ENCODE measurements around the gene PREX1. TPM values are rescaled to one million over a fixed set of nuclear protein-coding genes. Genes with fewer than 3 reads are reported as not detected.

PREX1 gene
- polyA plus RNA-seq, 1 of the 3 experiments (the other 2 are of a cell fraction), result 5.3 TPM

DNA sequence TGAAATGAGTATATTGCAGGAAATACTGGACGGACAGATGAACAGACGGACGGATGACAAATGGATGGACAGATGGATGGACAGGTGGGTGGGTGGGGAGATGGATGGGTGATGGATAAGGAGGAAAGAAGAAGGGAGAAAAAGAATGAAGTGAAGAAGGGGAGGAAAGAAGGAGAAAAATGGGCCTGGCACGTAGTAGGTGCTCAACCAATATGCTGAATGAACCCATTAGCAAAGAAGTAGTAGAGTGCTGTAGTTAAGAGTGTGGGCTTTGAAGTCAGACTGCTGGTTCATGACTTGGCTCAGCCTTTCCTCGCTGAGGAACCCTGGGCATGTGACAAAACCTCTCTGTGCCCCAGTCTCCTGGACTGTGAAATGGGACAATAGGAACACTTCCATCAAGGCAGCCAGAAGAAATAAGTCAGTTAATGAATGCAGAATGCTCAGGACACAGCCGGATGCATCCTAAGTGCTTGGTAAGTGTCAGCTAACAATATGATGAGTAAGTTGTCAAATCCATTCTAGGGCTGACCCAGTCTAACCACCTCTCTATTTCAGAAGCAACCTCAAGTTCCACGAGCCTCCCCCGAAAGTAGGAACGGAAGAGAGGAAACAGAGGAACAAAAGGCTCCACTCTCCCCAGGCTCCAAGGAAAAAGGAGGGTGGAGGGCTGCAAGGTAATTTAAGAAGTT lies 37.9 kb downstream of the PREX1 start:
- Histone ChIP-seq H3K36me3 (replicated peaks in 1 of 2; ENCODE audit: control insufficient read depth in 1 of 2, insufficient read depth in 2 of 2, low read length in 1 of 2) (no peaks in the 10 kb centered on the region), H3K4me3 (ENCODE audit: low read depth in 2 of 2, low read length in 1 of 2) (no peak overlapping the region), H3K9ac (no peak overlapping the region), H3F3A (replicated peaks; ENCODE audit: insufficient read depth) (peaks cover 3% of the 10 kb centered on the region), H3K4me2 (no peak overlapping the region), H3K9me2 (no peaks in the 10 kb centered on the region), H2AFZ (ENCODE audit: low read depth) (no peak overlapping the region), H3K9me3 (no peaks in the 10 kb centered on the region), H3K27ac (ENCODE audit: low read depth in 2 of 2, low read length in 1 of 2) (no peak overlapping the region), H4K20me1 (ENCODE audit: insufficient read depth) (no peaks in the 10 kb centered on the region), H3K4me1 (ENCODE audit: control insufficient read depth in 1 of 2, insufficient read depth in 2 of 2, low read depth in 1 of 2, low read length in 1 of 2) (peaks cover 3 to 15% of the 10 kb centered on the region in 2 experiments; a peak in 2 of 4 replicates), H3K27me3 (ENCODE audit: insufficient read depth) (no peaks in the 10 kb centered on the region), H3K79me2 (ENCODE audit: insufficient read depth) (no peaks in the 10 kb centered on the region)
- DNase-seq, result no peak
- 83% methylated on average over 9 of the region's 9 CpGs for WGBS (ENCODE audit: low lambda C conversion rate)
- ChIA-PET POLR2A (no interaction called here), CTCF (interaction anchor here (0.8 to 3.8 kb wide), 4 partner anchors 8 to 132 kb away, joined by 3 to 15 read pairs (median 4); no protein-coding TSS in a partner anchor)
- TF ChIP-seq CHD2 (IDR thresholded peaks at IDR 0.05; ENCODE audit: low read length, partially characterized antibody) (no peak), POLR2AphosphoS5 (IDR thresholded peaks at IDR 0.05; ENCODE audit: low read depth, low read length) (no peak), MXI1 (IDR thresholded peaks at IDR 0.05; ENCODE audit: low read depth, low read length) (no peak), TCF12 (IDR thresholded peaks at IDR 0.05) (no peak), FOXM1 (IDR thresholded peaks at IDR 0.05; ENCODE audit: low read depth) (no peak), NRF1 (IDR thresholded peaks at IDR 0.05; ENCODE audit: low read depth, low read length) (no peak)

DNA sequence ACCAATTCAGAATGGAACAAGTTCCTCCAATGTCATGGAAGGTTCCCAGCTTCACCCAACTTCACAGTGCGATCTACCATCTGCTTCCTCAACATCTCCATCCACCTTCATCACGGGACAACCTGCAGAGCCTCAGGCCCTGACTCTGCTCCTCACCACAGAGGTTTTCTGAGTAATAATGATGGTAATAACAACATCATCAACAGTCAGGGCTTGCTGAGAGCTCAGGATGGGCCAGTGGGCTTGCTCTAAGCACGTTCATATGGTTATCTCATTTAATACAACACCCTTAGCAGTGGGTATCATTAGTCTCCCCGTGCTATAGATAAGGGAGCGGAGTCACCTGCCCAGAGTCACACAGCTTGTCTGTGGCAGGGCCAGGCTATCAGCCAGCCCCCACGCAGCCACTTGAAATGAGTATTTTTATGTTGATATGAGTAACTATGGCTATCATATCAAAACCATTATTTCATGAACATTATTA lies 38.6 kb downstream of the PREX1 start:
- WGBS (ENCODE audit: low lambda C conversion rate), result 92% methylated on average over 6 of the region's 6 CpGs
- POLR2A ChIA-PET, result no interaction called here
- Histone ChIP-seq H4K20me1 (ENCODE audit: insufficient read depth) (no peaks in the 10 kb centered on the region), H2AFZ (ENCODE audit: low read depth) (no peak overlapping the region), H3K36me3 (replicated peaks in 1 of 2; ENCODE audit: control insufficient read depth in 1 of 2, insufficient read depth in 2 of 2, low read length in 1 of 2) (no peaks in the 10 kb centered on the region), H3K4me1 (ENCODE audit: control insufficient read depth in 1 of 2, insufficient read depth in 2 of 2, low read depth in 1 of 2, low read length in 1 of 2) (peaks cover 3 to 15% of the 10 kb centered on the region in 2 experiments; a peak in 2 of 4 replicates), H3K27ac (ENCODE audit: low read depth in 2 of 2, low read length in 1 of 2) (no peak overlapping the region), H3K9me3 (no peaks in the 10 kb centered on the region), H3K79me2 (ENCODE audit: insufficient read depth) (no peaks in the 10 kb centered on the region), H3K9ac (no peak overlapping the region), H3K4me2 (no peak overlapping the region), H3F3A (replicated peaks; ENCODE audit: insufficient read depth) (peaks cover 3% of the 10 kb centered on the region), H3K27me3 (ENCODE audit: insufficient read depth) (no peaks in the 10 kb centered on the region), H3K9me2 (no peaks in the 10 kb centered on the region), H3K4me3 (ENCODE audit: low read depth in 2 of 2, low read length in 1 of 2) (no peak overlapping the region)
- CTCF ChIA-PET, result interaction anchor here (1.2 to 2.3 kb wide), 3 partner anchors 116 to 168 kb away, joined by 3 to 16 read pairs (median 6); no protein-coding TSS in a partner anchor
- TF ChIP-seq, protein P1, sequence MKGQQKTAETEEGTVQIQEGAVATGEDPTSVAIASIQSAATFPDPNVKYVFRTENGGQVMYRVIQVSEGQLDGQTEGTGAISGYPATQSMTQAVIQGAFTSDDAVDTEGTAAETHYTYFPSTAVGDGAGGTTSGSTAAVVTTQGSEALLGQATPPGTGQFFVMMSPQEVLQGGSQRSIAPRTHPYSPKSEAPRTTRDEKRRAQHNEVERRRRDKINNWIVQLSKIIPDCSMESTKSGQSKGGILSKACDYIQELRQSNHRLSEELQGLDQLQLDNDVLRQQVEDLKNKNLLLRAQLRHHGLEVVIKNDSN (IDR thresholded peaks at IDR 0.05; ENCODE audit: borderline replicate concordance, low read depth), result no peak
- TF ChIP-seq FOXJ3 (CRISPR knock-in tag; IDR thresholded peaks at IDR 0.05) (no peak), EP300 (IDR thresholded peaks at IDR 0.05; ENCODE audit: borderline replicate concordance in 1 of 2, low read depth in 1 of 2, low read length in 1 of 2) (no peak), SMC3 (IDR thresholded peaks at IDR 0.05; ENCODE audit: low read depth, low read length) (no peak), YY1 (IDR thresholded peaks at IDR 0.05; ENCODE audit: low read depth) (no peak), RXRA (IDR thresholded peaks at IDR 0.05; ENCODE audit: borderline replicate concordance, low read depth) (no peak), GABPA (IDR thresholded peaks at IDR 0.05; ENCODE audit: low read depth) (no peak), TAF1 (IDR thresholded peaks at IDR 0.05; ENCODE audit: borderline replicate concordance, low read depth, low read length) (no peak), RAD21 (IDR thresholded peaks at IDR 0.05; ENCODE audit: low read length) (no peak), JUND (IDR thresholded peaks at IDR 0.05) (no peak)
- TF ChIP-seq, protein P2, sequence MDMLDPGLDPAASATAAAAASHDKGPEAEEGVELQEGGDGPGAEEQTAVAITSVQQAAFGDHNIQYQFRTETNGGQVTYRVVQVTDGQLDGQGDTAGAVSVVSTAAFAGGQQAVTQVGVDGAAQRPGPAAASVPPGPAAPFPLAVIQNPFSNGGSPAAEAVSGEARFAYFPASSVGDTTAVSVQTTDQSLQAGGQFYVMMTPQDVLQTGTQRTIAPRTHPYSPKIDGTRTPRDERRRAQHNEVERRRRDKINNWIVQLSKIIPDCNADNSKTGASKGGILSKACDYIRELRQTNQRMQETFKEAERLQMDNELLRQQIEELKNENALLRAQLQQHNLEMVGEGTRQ (IDR thresholded peaks at IDR 0.05; ENCODE audit: borderline replicate concordance, low read depth, low read length), result no peak
- TF ChIP-seq, protein P3, sequence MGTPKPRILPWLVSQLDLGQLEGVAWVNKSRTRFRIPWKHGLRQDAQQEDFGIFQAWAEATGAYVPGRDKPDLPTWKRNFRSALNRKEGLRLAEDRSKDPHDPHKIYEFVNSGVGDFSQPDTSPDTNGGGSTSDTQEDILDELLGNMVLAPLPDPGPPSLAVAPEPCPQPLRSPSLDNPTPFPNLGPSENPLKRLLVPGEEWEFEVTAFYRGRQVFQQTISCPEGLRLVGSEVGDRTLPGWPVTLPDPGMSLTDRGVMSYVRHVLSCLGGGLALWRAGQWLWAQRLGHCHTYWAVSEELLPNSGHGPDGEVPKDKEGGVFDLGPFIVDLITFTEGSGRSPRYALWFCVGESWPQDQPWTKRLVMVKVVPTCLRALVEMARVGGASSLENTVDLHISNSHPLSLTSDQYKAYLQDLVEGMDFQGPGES (IDR thresholded peaks at IDR 0.05; ENCODE audit: low read depth, low read length), result no peak
- TF ChIP-seq, protein P4, sequence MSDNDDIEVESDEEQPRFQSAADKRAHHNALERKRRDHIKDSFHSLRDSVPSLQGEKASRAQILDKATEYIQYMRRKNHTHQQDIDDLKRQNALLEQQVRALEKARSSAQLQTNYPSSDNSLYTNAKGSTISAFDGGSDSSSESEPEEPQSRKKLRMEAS (IDR thresholded peaks at IDR 0.05; ENCODE audit: low read depth), result no peak
- TF ChIP-seq, protein P5, sequence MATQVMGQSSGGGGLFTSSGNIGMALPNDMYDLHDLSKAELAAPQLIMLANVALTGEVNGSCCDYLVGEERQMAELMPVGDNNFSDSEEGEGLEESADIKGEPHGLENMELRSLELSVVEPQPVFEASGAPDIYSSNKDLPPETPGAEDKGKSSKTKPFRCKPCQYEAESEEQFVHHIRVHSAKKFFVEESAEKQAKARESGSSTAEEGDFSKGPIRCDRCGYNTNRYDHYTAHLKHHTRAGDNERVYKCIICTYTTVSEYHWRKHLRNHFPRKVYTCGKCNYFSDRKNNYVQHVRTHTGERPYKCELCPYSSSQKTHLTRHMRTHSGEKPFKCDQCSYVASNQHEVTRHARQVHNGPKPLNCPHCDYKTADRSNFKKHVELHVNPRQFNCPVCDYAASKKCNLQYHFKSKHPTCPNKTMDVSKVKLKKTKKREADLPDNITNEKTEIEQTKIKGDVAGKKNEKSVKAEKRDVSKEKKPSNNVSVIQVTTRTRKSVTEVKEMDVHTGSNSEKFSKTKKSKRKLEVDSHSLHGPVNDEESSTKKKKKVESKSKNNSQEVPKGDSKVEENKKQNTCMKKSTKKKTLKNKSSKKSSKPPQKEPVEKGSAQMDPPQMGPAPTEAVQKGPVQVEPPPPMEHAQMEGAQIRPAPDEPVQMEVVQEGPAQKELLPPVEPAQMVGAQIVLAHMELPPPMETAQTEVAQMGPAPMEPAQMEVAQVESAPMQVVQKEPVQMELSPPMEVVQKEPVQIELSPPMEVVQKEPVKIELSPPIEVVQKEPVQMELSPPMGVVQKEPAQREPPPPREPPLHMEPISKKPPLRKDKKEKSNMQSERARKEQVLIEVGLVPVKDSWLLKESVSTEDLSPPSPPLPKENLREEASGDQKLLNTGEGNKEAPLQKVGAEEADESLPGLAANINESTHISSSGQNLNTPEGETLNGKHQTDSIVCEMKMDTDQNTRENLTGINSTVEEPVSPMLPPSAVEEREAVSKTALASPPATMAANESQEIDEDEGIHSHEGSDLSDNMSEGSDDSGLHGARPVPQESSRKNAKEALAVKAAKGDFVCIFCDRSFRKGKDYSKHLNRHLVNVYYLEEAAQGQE (IDR thresholded peaks at IDR 0.05; ENCODE audit: low read depth, low read length), result no peak
- DNase-seq, result no peak
